KOPT-K1 (cell line): ENCODE data around the gene GP9.

Source experiments
- H3K27ac ChIP-seq: fragments of 200-600 bp; sonication (generic); 2 replicates; pipeline ENCODE4 v1.5.1; 2016; ENCODE audit warnings: antibody characterized with exemption, mild to moderate bottlenecking, low read depth, low read length; ENCODE audit not compliant: poor library complexity, severe bottlenecking
- H3K36me3 ChIP-seq: fragments of 200-600 bp; sonication (generic); 2 replicates; pipeline ENCODE4 v1.5.1; 2017; ENCODE audit warnings: antibody characterized with exemption, mild to moderate bottlenecking, low read length, moderate library complexity; ENCODE audit not compliant: insufficient read depth
- H3K9me3 ChIP-seq: fragments of 200-600 bp; sonication (generic); 2 replicates; pipeline ENCODE4 v1.5.1; 2017; ENCODE audit warnings: antibody characterized with exemption, low read length, mild to moderate bottlenecking; ENCODE audit not compliant: insufficient read depth, poor library complexity, severe bottlenecking

The GP9 gene

GRCh38 chr3:129036222-129037092 lies 24.1 kb upstream of the GP9 start:
- H3K36me3 ChIP-seq, result no peaks in the 10 kb centered on the region
- peak overlapping the region; percentile 37 for H3K27ac ChIP-seq

GRCh38 chr3:129037093-129037419 lies 23.5 kb upstream of the GP9 start:
- no peaks in the 10 kb centered on the region for H3K9me3 ChIP-seq
- H3K36me3 ChIP-seq, result no peaks in the 10 kb centered on the region
- no peak overlapping the region for H3K27ac ChIP-seq

More at GRCh38 chr3:129036222-129037092, 24.1 kb upstream of the GP9 start:
- H3K9me3 ChIP-seq, result no peaks in the 10 kb centered on the region

- peaks cover under 1% of the 10 kb centered on the region for H3K9me3 ChIP-seq
- H3K27ac ChIP-seq, result no peak overlapping the region
- H3K36me3 ChIP-seq, result no peaks in the 10 kb centered on the region
Observed at GRCh38 chr3:129038121-129038855, 22.3 kb upstream of the GP9 start.

- Histone ChIP-seq H3K27ac (no peak overlapping the region), H3K36me3 (no peaks in the 10 kb centered on the region), H3K9me3 (peaks cover 11% of the 10 kb centered on the region)
Observed at GRCh38 chr3:129039271-129040038, 21.1 kb upstream of the GP9 start.

- H3K36me3 ChIP-seq, result no peaks in the 10 kb centered on the region
- H3K27ac ChIP-seq, result no peak overlapping the region
- peaks cover 16% of the 10 kb centered on the region for H3K9me3 ChIP-seq
Observed at GRCh38 chr3:129040039-129040336, 20.6 kb upstream of the GP9 start.

GRCh38 chr3:129040579-129041300 lies 19.8 kb upstream of the GP9 start:
- H3K9me3 ChIP-seq, result peaks cover 23% of the 10 kb centered on the region
- no peak overlapping the region for H3K27ac ChIP-seq

GRCh38 chr3:129045675-129046036 lies 14.9 kb upstream of the GP9 start:
- Histone ChIP-seq H3K27ac (no peak overlapping the region), H3K36me3 (no peaks in the 10 kb centered on the region), H3K9me3 (peaks cover 48% of the 10 kb centered on the region)

More at GRCh38 chr3:129040579-129041300, 19.8 kb upstream of the GP9 start:
- no peaks in the 10 kb centered on the region for H3K36me3 ChIP-seq

- H3K27ac ChIP-seq, result no peak overlapping the region
- H3K9me3 ChIP-seq, result peaks cover 48% of the 10 kb centered on the region
- no peaks in the 10 kb centered on the region for H3K36me3 ChIP-seq
Observed at GRCh38 chr3:129046037-129046731, 14.4 kb upstream of the GP9 start.

- no peak overlapping the region for H3K27ac ChIP-seq
- H3K9me3 ChIP-seq, result peaks cover 48% of the 10 kb centered on the region
- no peaks in the 10 kb centered on the region for H3K36me3 ChIP-seq
Observed at GRCh38 chr3:129046732-129047552, 13.6 kb upstream of the GP9 start.

- no peak overlapping the region for H3K27ac ChIP-seq
- peaks cover 48% of the 10 kb centered on the region for H3K9me3 ChIP-seq
- no peaks in the 10 kb centered on the region for H3K36me3 ChIP-seq
Observed at GRCh38 chr3:129047553-129047839, 13.1 kb upstream of the GP9 start.

GRCh38 chr3:129050556-129051295 lies 9.9 kb upstream of the GP9 start:
- H3K9me3 ChIP-seq, result peaks cover 25% of the 10 kb centered on the region
- H3K27ac ChIP-seq, result no peak overlapping the region
- H3K36me3 ChIP-seq, result no peaks in the 10 kb centered on the region

- no peaks in the 10 kb centered on the region for H3K36me3 ChIP-seq
- peaks cover 14% of the 10 kb centered on the region for H3K9me3 ChIP-seq
- no peak overlapping the region for H3K27ac ChIP-seq
Observed at GRCh38 chr3:129051871-129052340, 8.7 kb upstream of the GP9 start.

- Histone ChIP-seq H3K27ac (no peak overlapping the region), H3K36me3 (no peaks in the 10 kb centered on the region), H3K9me3 (peaks cover 8% of the 10 kb centered on the region)
Observed at GRCh38 chr3:129052675-129053074, 7.9 kb upstream of the GP9 start.
